Ramos (cell line): ENCODE data around the gene FGFR3.

ENCODE experiments used
- in situ Hi-C: fragments of 300-500 bp; cut with MboI; formaldehyde crosslinking; loops from one replicate; pipeline ENCODE4 v1.14.3; 2022; ENCODE audit warnings: low sequenced_read_pairs; ENCODE audit not compliant: unreplicated experiment

The FGFR3 gene

DNA sequence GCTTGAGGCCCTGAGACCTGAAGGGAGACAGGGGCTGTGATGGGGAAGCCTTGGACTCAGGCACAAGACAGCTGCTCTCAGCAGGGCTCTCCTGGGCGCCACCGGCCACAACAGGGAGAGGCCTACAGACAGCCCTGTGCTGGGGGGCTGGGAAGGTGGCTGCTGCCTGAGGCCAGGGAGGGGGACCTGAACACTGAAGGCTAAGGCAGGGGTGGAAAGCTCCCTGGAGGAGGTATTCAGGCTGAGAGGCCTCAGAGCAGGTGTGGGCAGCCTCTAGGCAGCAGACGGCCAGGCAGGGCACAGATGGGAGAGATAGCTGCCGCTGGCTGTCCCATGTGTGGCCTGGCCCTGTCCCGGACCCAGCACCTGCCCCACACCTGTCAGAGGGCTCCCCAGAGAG is 38.8 kb upstream of the FGFR3 start:
- in situ Hi-C loops, result loop anchor here (10.0 kb wide), 1 partner anchor 150 kb away; no protein-coding TSS in a partner anchor

GRCh38 chr4:1755297-1755696 is 37.8 kb upstream of the FGFR3 start:
- in situ Hi-C loops, result loop anchor here (10.0 kb wide), 1 partner anchor 150 kb away; no protein-coding TSS in a partner anchor

- in situ Hi-C loops, result loop anchor here (10.0 kb wide), 1 partner anchor 149 kb away; no protein-coding TSS in a partner anchor
Measured at GRCh38 chr4:1756079-1756478, 37.0 kb upstream of the FGFR3 start.

GRCh38 chr4:1756893-1757779 is 36.0 kb upstream of the FGFR3 start:
- in situ Hi-C loops, result loop anchor here (10.0 kb wide), 1 partner anchor 148 kb away; no protein-coding TSS in a partner anchor

GRCh38 chr4:1757836-1758235 is 35.3 kb upstream of the FGFR3 start:
- in situ Hi-C loops, result loop anchor here (10.0 kb wide), 1 partner anchor 147 kb away; no protein-coding TSS in a partner anchor

- in situ Hi-C loops, result loop anchor here (10.0 kb wide), 1 partner anchor 146 kb away; no protein-coding TSS in a partner anchor
Measured at GRCh38 chr4:1758306-1759121, 34.6 kb upstream of the FGFR3 start.

DNA sequence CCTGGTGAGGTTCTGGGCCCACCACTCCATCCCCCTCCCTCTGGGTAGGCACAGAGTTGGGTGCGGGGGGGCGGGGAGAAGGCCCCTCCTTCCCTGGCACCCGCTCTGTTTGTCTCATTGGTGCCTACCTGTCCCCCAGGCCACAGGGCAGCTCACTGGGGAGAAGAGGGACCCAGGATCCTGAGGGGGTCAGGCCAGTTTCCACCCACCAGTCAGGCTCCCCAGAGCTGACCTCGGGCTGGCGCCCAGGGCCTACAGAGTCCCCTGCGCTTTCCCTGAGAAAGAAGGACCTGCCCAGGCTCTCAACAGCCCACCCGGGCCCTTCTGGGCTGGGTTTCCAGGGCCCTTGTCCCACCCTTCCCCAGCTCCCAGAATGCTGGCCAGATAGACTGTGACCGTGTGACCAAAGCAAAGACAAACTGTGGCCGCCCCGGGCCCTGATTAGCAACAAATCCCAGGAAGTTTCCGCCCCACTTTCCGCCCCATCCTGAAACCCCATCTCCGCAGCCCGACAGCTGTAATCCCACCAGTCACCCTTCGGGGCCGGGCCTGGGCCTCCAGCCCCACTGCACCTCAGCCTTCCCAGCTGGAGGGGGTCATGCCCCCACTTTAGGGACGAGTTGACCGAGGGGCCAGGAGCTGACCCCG is 33.8 kb upstream of the FGFR3 start:
- in situ Hi-C loops, result loop anchor here (10.0 kb wide), 1 partner anchor 146 kb away; no protein-coding TSS in a partner anchor

DNA sequence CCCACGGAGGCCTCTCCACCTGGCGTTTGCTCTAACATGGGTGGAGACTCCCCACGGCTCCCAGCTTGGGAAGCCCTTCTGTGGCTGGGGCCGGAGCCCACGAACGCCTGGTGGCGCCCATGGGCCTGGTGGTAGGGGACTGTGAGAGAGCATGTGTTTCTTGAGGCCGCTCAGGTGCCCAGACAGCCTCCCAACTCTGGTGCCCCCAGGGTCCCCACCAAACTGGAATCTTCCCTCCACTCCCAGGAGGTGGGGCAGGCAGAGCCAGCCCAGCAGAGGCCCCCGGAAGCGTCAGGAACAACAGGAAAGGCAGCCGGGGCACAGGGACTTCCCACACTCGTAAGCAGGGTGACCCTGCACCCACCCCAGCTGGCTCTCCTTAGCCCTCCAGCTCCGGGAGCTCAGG is 33.3 kb upstream of the FGFR3 start:
- in situ Hi-C loops, result loop anchor here (10.0 kb wide), 1 partner anchor 145 kb away; no protein-coding TSS in a partner anchor

GRCh38 chr4:1760521-1761071 is 32.5 kb upstream of the FGFR3 start:
- in situ Hi-C loops, result no loop called here

- in situ Hi-C loops, result no loop called here
Measured at GRCh38 chr4:1761130-1761689, 31.9 kb upstream of the FGFR3 start.

DNA sequence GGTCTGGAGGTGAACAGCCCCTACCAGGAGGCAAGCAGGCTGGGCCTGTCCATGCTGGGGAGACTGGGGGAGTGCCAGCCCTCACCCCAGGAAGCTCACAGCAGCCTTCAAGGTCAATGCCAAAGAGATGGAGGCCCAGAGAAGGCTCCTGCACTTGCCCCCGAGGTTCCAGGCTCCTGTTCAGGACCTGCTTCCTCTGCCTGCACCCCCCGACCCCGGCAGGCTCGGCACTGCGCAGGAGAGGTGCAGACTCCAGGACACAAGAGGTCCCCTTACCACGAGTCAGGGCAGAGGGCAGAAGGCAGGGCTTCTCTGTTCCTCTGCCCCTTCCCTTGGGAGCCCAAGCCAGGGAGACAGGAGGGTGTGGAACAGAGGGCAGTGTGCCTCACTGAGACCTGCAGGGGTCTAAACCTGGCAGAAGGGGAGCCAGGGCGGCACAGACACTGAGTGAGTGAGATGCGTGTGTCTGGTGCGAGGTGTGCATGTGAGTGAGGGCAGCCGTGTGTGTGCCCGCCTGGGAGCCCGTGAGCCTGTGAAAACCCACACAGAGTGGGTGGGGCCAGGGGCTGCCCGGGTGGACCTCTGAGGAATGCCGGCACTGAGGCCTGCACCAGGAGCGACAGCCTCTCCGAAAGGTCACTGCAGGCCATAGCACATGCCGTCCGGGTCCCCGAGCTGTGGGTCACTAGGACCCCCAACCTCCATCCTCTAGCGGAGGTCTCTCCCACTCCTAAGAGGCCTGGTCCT is 30.7 kb upstream of the FGFR3 start:
- in situ Hi-C loops, result no loop called here

GRCh38 chr4:1763070-1763549 is 30.0 kb upstream of the FGFR3 start:
- in situ Hi-C loops, result no loop called here

DNA sequence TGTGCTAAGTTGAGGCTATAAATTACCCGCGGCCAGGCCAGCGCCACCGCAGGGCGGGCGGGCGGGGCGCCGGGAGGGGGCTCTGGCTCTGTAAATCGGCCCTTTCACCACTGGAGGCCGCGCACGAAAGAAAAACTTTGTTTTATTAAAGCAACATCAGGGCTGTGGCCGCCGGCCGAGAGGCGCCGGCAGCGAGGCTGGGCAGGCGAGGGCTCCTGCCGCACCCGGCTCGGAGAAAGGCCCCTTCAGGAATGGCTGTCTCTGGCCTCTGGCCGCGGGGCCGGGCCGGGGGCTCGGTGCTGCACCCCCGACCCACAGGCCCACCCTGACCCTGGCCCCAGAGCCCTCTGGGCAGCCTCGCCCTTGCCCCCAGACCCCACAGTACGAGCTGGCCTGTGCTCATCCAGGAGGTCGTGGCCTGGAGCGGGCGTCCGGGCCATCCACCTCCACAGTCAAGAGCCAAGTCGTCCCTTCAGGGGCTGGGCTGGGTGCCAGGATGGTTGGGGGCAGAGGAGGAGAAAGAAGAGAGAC is 29.5 kb upstream of the FGFR3 start:
- in situ Hi-C loops, result no loop called here

DNA sequence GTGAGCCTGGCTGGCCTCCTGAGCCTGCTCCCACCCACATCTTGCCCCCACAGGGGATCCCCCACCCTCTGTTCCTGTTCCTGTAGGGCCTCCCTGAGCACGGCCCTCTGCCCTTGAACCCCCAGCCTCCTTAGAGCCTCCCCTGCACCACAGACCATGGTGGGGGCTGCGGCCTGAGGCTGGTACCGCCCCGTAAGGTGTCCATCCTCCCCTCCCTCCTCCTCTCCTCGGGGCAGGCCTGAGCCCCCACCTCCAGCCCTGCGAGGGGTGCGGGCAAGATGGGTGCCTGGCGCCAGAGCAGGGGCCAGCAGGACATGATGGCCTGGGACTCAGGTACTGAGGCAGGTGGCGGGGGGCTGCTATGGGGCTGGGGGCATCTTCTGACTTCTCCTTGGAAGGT is 28.4 kb upstream of the FGFR3 start:
- in situ Hi-C loops, result no loop called here

DNA sequence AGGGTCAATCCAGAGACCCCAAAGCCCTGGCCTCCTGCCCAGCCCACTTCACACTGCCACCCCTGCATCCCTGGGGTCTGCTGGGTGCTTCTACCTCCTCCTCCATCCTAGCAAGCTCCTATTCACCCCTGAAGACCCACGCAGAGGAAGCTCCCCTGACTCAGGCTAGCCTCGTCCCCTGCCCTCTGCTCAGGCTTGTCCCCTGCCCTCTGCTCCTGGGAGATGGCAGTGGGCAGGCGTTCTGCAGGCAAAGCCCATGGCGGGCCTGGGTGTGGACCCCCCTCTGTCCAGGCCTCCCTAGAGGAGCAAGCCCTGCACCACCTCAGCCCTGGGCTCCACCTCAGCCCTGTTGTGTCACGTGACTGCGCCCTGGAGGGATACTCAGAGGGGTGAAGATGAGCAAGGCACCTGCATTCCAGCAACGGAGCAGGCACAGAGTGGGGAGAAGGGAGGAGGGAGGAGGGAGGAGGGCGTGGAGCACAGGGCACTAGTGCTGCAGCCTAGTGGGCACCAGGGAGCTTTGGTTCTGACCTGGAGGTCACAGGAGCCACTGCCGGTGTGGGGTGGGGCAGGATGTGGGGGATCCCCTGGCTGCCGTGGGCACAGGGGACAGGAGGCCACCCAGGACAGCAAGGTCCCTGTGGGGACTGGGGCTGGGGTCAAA is 27.6 kb upstream of the FGFR3 start:
- in situ Hi-C loops, result no loop called here

GRCh38 chr4:1766106-1767060 is 26.7 kb upstream of the FGFR3 start:
- in situ Hi-C loops, result no loop called here
